ENCODE measurements around the gene TSC22D3.
A peak's percentile ranks its signal among the peaks of the same experiment; 100 is the strongest.

DNA sequence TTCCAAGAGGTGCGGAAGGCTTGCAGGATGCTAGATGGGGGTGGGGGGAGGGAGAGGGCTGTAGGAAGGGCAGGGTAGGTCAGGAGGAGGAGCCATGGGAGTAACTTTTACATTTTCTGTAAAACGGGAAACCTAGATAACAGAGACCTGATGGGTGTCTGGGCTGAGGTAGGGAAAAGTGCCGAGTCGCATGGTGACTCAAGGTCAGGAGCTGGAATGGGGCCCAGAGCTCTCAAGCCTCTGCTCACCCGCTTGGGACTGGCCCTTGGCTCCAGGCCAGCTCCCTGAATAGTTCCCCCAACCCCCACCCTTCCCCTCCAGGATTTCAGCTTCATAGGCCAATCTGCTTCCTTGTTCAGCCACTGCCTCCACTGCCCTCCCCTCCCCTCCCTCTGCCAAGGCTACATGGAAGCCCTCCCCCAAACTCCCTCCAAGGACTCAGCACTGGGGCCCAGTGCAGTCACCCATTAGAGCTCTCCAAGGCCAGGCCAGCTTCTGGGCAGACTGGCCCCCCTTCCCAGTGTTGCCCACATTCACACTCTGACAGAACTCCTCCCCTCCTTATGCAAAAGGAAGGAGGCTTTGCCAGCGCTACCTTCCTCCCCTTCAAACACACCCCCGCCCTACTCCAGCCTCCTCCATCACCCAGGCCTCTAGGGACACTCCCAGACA, 43.6 kb downstream of the TSC22D3 start:
- TF ChIP-seq POLR2A (IDR thresholded peaks at IDR 0.05), result peak in 1 of 3 donors; percentile 30
- TF ChIP-seq CTCF (IDR thresholded peaks at IDR 0.05), result no peak
